GM21515 (cell line): ENCODE data around the gene CTNNB1.

Experiments used
- ATAC-seq: cut with Tn5 transposase; IDR thresholded peaks from one replicate; pipeline ENCODE4 v1.9.1; 2021; ENCODE audit not compliant: unreplicated experiment

The CTNNB1 gene

GRCh38 chr3:41190509-41191284, 8.6 kb upstream of the CTNNB1 start:
- ATAC-seq: peak; percentile 47

- no peak for ATAC-seq
Measured at GRCh38 chr3:41192885-41193284, 6.4 kb upstream of the CTNNB1 start.

- ATAC-seq: no peak
Measured at GRCh38 chr3:41193794-41194539, 5.3 kb upstream of the CTNNB1 start.

- ATAC-seq: no peak
Measured at GRCh38 chr3:41194701-41195100, 4.6 kb upstream of the CTNNB1 start.

- no peak for ATAC-seq
Measured at GRCh38 chr3:41195946-41196345, 3.4 kb upstream of the CTNNB1 start.

GRCh38 chr3:41196499-41197410, 2.5 kb upstream of the CTNNB1 start:
- ATAC-seq: no peak

GRCh38 chr3:41198046-41198445, 1.3 kb upstream of the CTNNB1 start:
- no peak for ATAC-seq

- ATAC-seq: no peak
Measured at GRCh38 chr3:41198526-41198925, 779 bp upstream of the CTNNB1 start.

GRCh38 chr3:41199866-41200668, 762 bp downstream of the CTNNB1 start:
- peak; percentile 14 for ATAC-seq

GRCh38 chr3:41200669-41201021, 1.3 kb downstream of the CTNNB1 start:
- no peak for ATAC-seq

GRCh38 chr3:41202075-41202833, 2.9 kb downstream of the CTNNB1 start:
- ATAC-seq: no peak

- ATAC-seq: no peak
Measured at GRCh38 chr3:41202834-41203345, 3.6 kb downstream of the CTNNB1 start.

- ATAC-seq: no peak
Measured at GRCh38 chr3:41204369-41204768, 5.1 kb downstream of the CTNNB1 start.

GRCh38 chr3:41205591-41205990, 6.3 kb downstream of the CTNNB1 start:
- no peak for ATAC-seq

GRCh38 chr3:41207355-41207754, 8.1 kb downstream of the CTNNB1 start:
- no peak for ATAC-seq

GRCh38 chr3:41208507-41209220, 9.4 kb downstream of the CTNNB1 start:
- ATAC-seq: no peak

GRCh38 chr3:41209646-41210045, 10.3 kb downstream of the CTNNB1 start:
- ATAC-seq: no peak

- no peak for ATAC-seq
Measured at GRCh38 chr3:41210966-41211365, 11.7 kb downstream of the CTNNB1 start.

- ATAC-seq: no peak
Measured at GRCh38 chr3:41212088-41212487, 12.8 kb downstream of the CTNNB1 start.
